ENCODE data around the gene TMEM131. TPM values are rescaled to one million over a fixed set of nuclear protein-coding genes. Genes with fewer than 3 reads are reported as not detected.
"Not testable (repeated sequence)": the region's sequence is repeated elsewhere in the genome, so short reads cannot be mapped to it uniquely, and the experiment has no call there.

The TMEM131 gene
- total RNA-seq, 1 donor from 2014 or later = 35.3 TPM

GRCh38 chr2:97831121-97831520 is 164.6 kb downstream of the TMEM131 start:
- FAIRE-seq = no peak
- no peaks in the 10 kb centered on the region for H3K27me3 Mint-ChIP-seq (ENCODE audit: low read depth, unreplicated experiment)

GRCh38 chr2:97829255-97829654 is 166.5 kb downstream of the TMEM131 start:
- not testable (repeated sequence) for H3K4me3 Mint-ChIP-seq (ENCODE audit: unreplicated experiment); DNase-seq (ENCODE audit: low read depth)

More at GRCh38 chr2:97831121-97831520, 164.6 kb downstream of the TMEM131 start:
- Histone ChIP-seq H3K9ac (ENCODE audit: low read length) (no peak overlapping the region), H4K20me1 (ENCODE audit: insufficient read depth, low read length) (no peaks in the 10 kb centered on the region), H3K4me2 (ENCODE audit: low read length) (no peak overlapping the region), H3K4me1 (ENCODE audit: insufficient read depth, low read length) (no peaks in the 10 kb centered on the region), H3K27ac (ENCODE audit: low read depth, low read length) (no peak overlapping the region), H3K9me3 (ENCODE audit: insufficient read depth, low read depth, low read length) (no peaks in the 10 kb centered on the region), H3K79me2 (ENCODE audit: insufficient read depth, low read length) (no peaks in the 10 kb centered on the region), H3K36me3 (ENCODE audit: insufficient read depth, low read length) (no peaks in the 10 kb centered on the region), H3K27me3 (ENCODE audit: insufficient read depth, low read length) (no peaks in the 10 kb centered on the region), H2AFZ (ENCODE audit: low read depth, low read length) (no peak overlapping the region), H3K4me3 (ENCODE audit: insufficient read depth, low read depth, low read length) (no peak overlapping the region)
- no peak overlapping the region for H3K4me3 Mint-ChIP-seq (ENCODE audit: unreplicated experiment)
- no peak overlapping the region for H3K27ac Mint-ChIP-seq (ENCODE audit: unreplicated experiment)
- H3K4me1 Mint-ChIP-seq (ENCODE audit: low read depth, unreplicated experiment) = no peaks in the 10 kb centered on the region
- DNase-seq (ENCODE audit: low read depth) = no peak
- TF ChIP-seq EZH2 (IDR thresholded peaks at IDR 0.05; ENCODE audit: insufficient read depth, low read length) (no peak), CTCF (IDR thresholded peaks at IDR 0.05; ENCODE audit: insufficient read depth, low read depth, low read length) (no peak)
- no peaks in the 10 kb centered on the region for H3K9me3 Mint-ChIP-seq (ENCODE audit: unreplicated experiment)
- H3K36me3 Mint-ChIP-seq (ENCODE audit: low read depth, unreplicated experiment) = peaks cover 13% of the 10 kb centered on the region

GRCh38 chr2:97827013-97827412 is 168.7 kb downstream of the TMEM131 start:
- H3K4me3 ChIP-seq (ENCODE audit: insufficient read depth, low read depth, low read length); H3K4me3 Mint-ChIP-seq (ENCODE audit: unreplicated experiment); H3K27ac ChIP-seq (ENCODE audit: low read depth, low read length); H2AFZ ChIP-seq (ENCODE audit: low read depth, low read length); H3K36me3 ChIP-seq (ENCODE audit: insufficient read depth, low read length); H3K9ac ChIP-seq (ENCODE audit: low read length); H3K27me3 Mint-ChIP-seq (ENCODE audit: low read depth, unreplicated experiment); H4K20me1 ChIP-seq (ENCODE audit: insufficient read depth, low read length); FAIRE-seq; H3K27ac Mint-ChIP-seq (ENCODE audit: unreplicated experiment); H3K9me3 ChIP-seq (ENCODE audit: insufficient read depth, low read depth, low read length); H3K4me2 ChIP-seq (ENCODE audit: low read length); H3K4me1 ChIP-seq (ENCODE audit: insufficient read depth, low read length); H3K9me3 Mint-ChIP-seq (ENCODE audit: unreplicated experiment); H3K27me3 ChIP-seq (ENCODE audit: insufficient read depth, low read length); DNase-seq (ENCODE audit: low read depth); H3K79me2 ChIP-seq (ENCODE audit: insufficient read depth, low read length); H3K4me1 Mint-ChIP-seq (ENCODE audit: low read depth, unreplicated experiment): not testable (repeated sequence)
- peaks cover 17% of the 10 kb centered on the region for H3K36me3 Mint-ChIP-seq (ENCODE audit: low read depth, unreplicated experiment)

More at GRCh38 chr2:97829255-97829654, 166.5 kb downstream of the TMEM131 start:
- H3K4me2 ChIP-seq (ENCODE audit: low read length); H3K27ac Mint-ChIP-seq (ENCODE audit: unreplicated experiment); H3K79me2 ChIP-seq (ENCODE audit: insufficient read depth, low read length); H3K27ac ChIP-seq (ENCODE audit: low read depth, low read length); H3K4me3 ChIP-seq (ENCODE audit: insufficient read depth, low read depth, low read length); H3K36me3 ChIP-seq (ENCODE audit: insufficient read depth, low read length); H4K20me1 ChIP-seq (ENCODE audit: insufficient read depth, low read length); FAIRE-seq; H3K27me3 ChIP-seq (ENCODE audit: insufficient read depth, low read length); H3K4me1 Mint-ChIP-seq (ENCODE audit: low read depth, unreplicated experiment); H3K9me3 Mint-ChIP-seq (ENCODE audit: unreplicated experiment); H3K9ac ChIP-seq (ENCODE audit: low read length); H3K27me3 Mint-ChIP-seq (ENCODE audit: low read depth, unreplicated experiment); H3K9me3 ChIP-seq (ENCODE audit: insufficient read depth, low read depth, low read length); H3K4me1 ChIP-seq (ENCODE audit: insufficient read depth, low read length); H2AFZ ChIP-seq (ENCODE audit: low read depth, low read length): not testable (repeated sequence)
- H3K36me3 Mint-ChIP-seq (ENCODE audit: low read depth, unreplicated experiment) = peaks cover 13% of the 10 kb centered on the region

- H3K27me3 ChIP-seq (ENCODE audit: insufficient read depth, low read length); H2AFZ ChIP-seq (ENCODE audit: low read depth, low read length); H3K4me2 ChIP-seq (ENCODE audit: low read length); H3K9ac ChIP-seq (ENCODE audit: low read length); H3K9me3 Mint-ChIP-seq (ENCODE audit: unreplicated experiment); H3K27ac ChIP-seq (ENCODE audit: low read depth, low read length); H3K79me2 ChIP-seq (ENCODE audit: insufficient read depth, low read length); H3K9me3 ChIP-seq (ENCODE audit: insufficient read depth, low read depth, low read length); H3K4me1 Mint-ChIP-seq (ENCODE audit: low read depth, unreplicated experiment); FAIRE-seq; DNase-seq (ENCODE audit: low read depth); H4K20me1 ChIP-seq (ENCODE audit: insufficient read depth, low read length); H3K27me3 Mint-ChIP-seq (ENCODE audit: low read depth, unreplicated experiment); H3K27ac Mint-ChIP-seq (ENCODE audit: unreplicated experiment); H3K4me1 ChIP-seq (ENCODE audit: insufficient read depth, low read length); H3K4me3 Mint-ChIP-seq (ENCODE audit: unreplicated experiment); H3K36me3 ChIP-seq (ENCODE audit: insufficient read depth, low read length); H3K4me3 ChIP-seq (ENCODE audit: insufficient read depth, low read depth, low read length): not testable (repeated sequence)
- H3K36me3 Mint-ChIP-seq (ENCODE audit: low read depth, unreplicated experiment) = peaks cover 24% of the 10 kb centered on the region
Measured at GRCh38 chr2:97826266-97826847, 169.4 kb downstream of the TMEM131 start.

GRCh38 chr2:97824011-97824410 is 171.7 kb downstream of the TMEM131 start:
- not testable (repeated sequence) for H3K4me3 Mint-ChIP-seq (ENCODE audit: unreplicated experiment); DNase-seq (ENCODE audit: low read depth)
- H3K36me3 Mint-ChIP-seq (ENCODE audit: low read depth, unreplicated experiment) = peaks cover 20% of the 10 kb centered on the region

More at GRCh38 chr2:97824011-97824410, 171.7 kb downstream of the TMEM131 start:
- H3K9me3 Mint-ChIP-seq (ENCODE audit: unreplicated experiment); H3K9ac ChIP-seq (ENCODE audit: low read length); H3K4me2 ChIP-seq (ENCODE audit: low read length); H3K27ac ChIP-seq (ENCODE audit: low read depth, low read length); H3K4me1 Mint-ChIP-seq (ENCODE audit: low read depth, unreplicated experiment); H2AFZ ChIP-seq (ENCODE audit: low read depth, low read length); H3K36me3 ChIP-seq (ENCODE audit: insufficient read depth, low read length); H4K20me1 ChIP-seq (ENCODE audit: insufficient read depth, low read length); H3K27ac Mint-ChIP-seq (ENCODE audit: unreplicated experiment); H3K27me3 Mint-ChIP-seq (ENCODE audit: low read depth, unreplicated experiment); H3K79me2 ChIP-seq (ENCODE audit: insufficient read depth, low read length); H3K4me1 ChIP-seq (ENCODE audit: insufficient read depth, low read length); FAIRE-seq; H3K27me3 ChIP-seq (ENCODE audit: insufficient read depth, low read length); H3K9me3 ChIP-seq (ENCODE audit: insufficient read depth, low read depth, low read length); H3K4me3 ChIP-seq (ENCODE audit: insufficient read depth, low read depth, low read length): not testable (repeated sequence)

All from astrocyte (in vitro differentiated cells and primary cell).